WTC11 (cell line): ENCODE data around the gene ARHGAP26. TPM values are rescaled to one million over a fixed set of nuclear protein-coding genes. Genes with fewer than 3 reads are reported as not detected.

Source experiments
- ATAC-seq: fragments of 200-7000 bp; cut with Tn5 transposase; 2 replicates; pipeline ENCODE4 v1.10.0; 2021; ENCODE audit warnings: mild to moderate bottlenecking, moderate library complexity
- CTCF ChIA-PET: fragments of 300-600 bp; sonication (Branson Sonifier 250); formaldehyde crosslinking; loops from one replicate; lab custom pipeline; 2021; ENCODE audit warnings: antibody characterized with exemption; lab: Charles Lee
- POLR2A ChIA-PET: fragments of 350-600 bp; sonication (Branson Sonifier 250); formaldehyde crosslinking; loops from one replicate; lab custom pipeline; 2021; ENCODE audit warnings: antibody characterized with exemption; lab: Charles Lee
- DNase-seq: peaks from one replicate; pipeline ENCODE4 v3.0.0; 2021; ENCODE audit warnings: low spot score
- H3K27ac Mint-ChIP-seq: 2 replicates; pipeline ENCODE4 v1.8.0; 2021; ENCODE audit warnings: mixed read lengths
- H3K27me3 Mint-ChIP-seq: 2 replicates; pipeline ENCODE4 v1.8.0; 2021; ENCODE audit warnings: low read depth, mild to moderate bottlenecking, moderate library complexity, mixed read lengths
- H3K36me3 Mint-ChIP-seq: 2 replicates; pipeline ENCODE4 v1.8.0; 2021; ENCODE audit warnings: mixed read lengths
- H3K4me1 Mint-ChIP-seq: 2 replicates; pipeline ENCODE4 v1.8.0; 2022; ENCODE audit warnings: mixed read lengths
- H3K4me3 Mint-ChIP-seq: 2 replicates; pipeline ENCODE4 v1.8.0; 2021; ENCODE audit warnings: mild to moderate bottlenecking, moderate library complexity, mixed read lengths
- H3K9me3 Mint-ChIP-seq: 2 replicates; pipeline ENCODE4 v1.8.0; 2021; ENCODE audit warnings: mixed read lengths
- AR ChIP-seq: fragments of 250-450 bp; sonication (Bioruptor Pico); IDR thresholded peaks from 2 replicates; pipeline ENCODE4 v1.9.0; 2021; ENCODE audit warnings: mild to moderate bottlenecking
- E2F4 ChIP-seq: sonication (generic); formaldehyde crosslinking; IDR thresholded peaks from 2 replicates; pipeline ENCODE4 v1.8.1; 2022; ENCODE audit warnings: low read depth, mild to moderate bottlenecking, moderate library complexity, missing genetic modification reagents, borderline replicate concordance
- FOXJ3 ChIP-seq: sonication (generic); formaldehyde crosslinking; IDR thresholded peaks from 2 replicates; pipeline ENCODE4 v1.9.0; 2021; ENCODE audit warnings: missing genetic modification reagents, mild to moderate bottlenecking, borderline replicate concordance
- FOXK1 ChIP-seq: sonication (generic); formaldehyde crosslinking; IDR thresholded peaks from 2 replicates; pipeline ENCODE4 v1.8.0; 2022; ENCODE audit warnings: mild to moderate bottlenecking, moderate library complexity, missing genetic modification reagents
- IRF1 ChIP-seq: sonication (generic); formaldehyde crosslinking; IDR thresholded peaks from 2 replicates; pipeline ENCODE4 v1.8.0; 2023; ENCODE audit warnings: missing genetic modification reagents
- MXD4 ChIP-seq: fragments of 250-450 bp; sonication (Bioruptor Pico); IDR thresholded peaks from 2 replicates; pipeline ENCODE4 v1.8.0; 2021; ENCODE audit warnings: mild to moderate bottlenecking, moderate library complexity, borderline replicate concordance
- NFE2L1 ChIP-seq: sonication (generic); formaldehyde crosslinking; IDR thresholded peaks from 2 replicates; pipeline ENCODE4 v1.8.1; 2023; ENCODE audit warnings: missing genetic modification reagents
- NR2C2 ChIP-seq: sonication (generic); formaldehyde crosslinking; IDR thresholded peaks from 2 replicates; pipeline ENCODE4 v1.8.0; 2022; ENCODE audit warnings: mild to moderate bottlenecking, missing genetic modification reagents
- SP1 ChIP-seq: sonication (generic); formaldehyde crosslinking; conservative IDR thresholded peaks from 2 replicates; pipeline ENCODE4 v1.8.1; 2022; ENCODE audit warnings: missing genetic modification reagents
- TCF7 ChIP-seq: sonication (generic); formaldehyde crosslinking; IDR thresholded peaks from 2 replicates; pipeline ENCODE4 v1.8.0; 2022; ENCODE audit warnings: mild to moderate bottlenecking, low read depth, missing genetic modification reagents, moderate library complexity
- ZNF121 ChIP-seq: sonication (generic); formaldehyde crosslinking; IDR thresholded peaks from 2 replicates; pipeline ENCODE4 v1.8.0; 2023; ENCODE audit warnings: missing genetic modification reagents
- ZNF219 ChIP-seq: sonication (generic); formaldehyde crosslinking; IDR thresholded peaks from 2 replicates; pipeline ENCODE4 v1.8.0; 2023; ENCODE audit warnings: missing genetic modification reagents, mild to moderate bottlenecking, borderline replicate concordance
- ZNF396 ChIP-seq: fragments of 250-450 bp; sonication (Bioruptor Pico); IDR thresholded peaks from 2 replicates; pipeline ENCODE4 v1.8.0; 2021; ENCODE audit warnings: mild to moderate bottlenecking, moderate library complexity, borderline replicate concordance
- ZNF423 ChIP-seq: fragments of 250-450 bp; sonication (Bioruptor Pico); IDR thresholded peaks from 2 replicates; pipeline ENCODE4 v2.1.2; 2022; ENCODE audit warnings: mild to moderate bottlenecking, moderate library complexity
- total RNA-seq: library from RNA; stranded (reverse); gene quantifications from 3 replicates; pipeline ENCODE4 v1.2.3, GENCODE V29; 2021

ARHGAP26 gene
- total RNA-seq, 1 experiment from 2014 or later: 22.3 TPM

GRCh38 chr5:143128412-143129071 lies 358.4 kb downstream of the ARHGAP26 start:
- ATAC-seq (no peak), DNase-seq (no peak)
- Mint-ChIP-seq H3K36me3 (no peaks in the 10 kb centered on the region), H3K27ac (no peak overlapping the region), H3K4me3 (no peak overlapping the region), H3K4me1 (peaks cover 16% of the 10 kb centered on the region), H3K27me3 (no peaks in the 10 kb centered on the region), H3K9me3 (no peaks in the 10 kb centered on the region)
- POLR2A ChIA-PET: no interaction called here
- CTCF ChIA-PET: interaction anchor here (1.5 kb wide), 1 partner anchor 35 kb away, joined by 3 read pairs; no protein-coding TSS in a partner anchor
- no peak for TF ChIP-seq MXD4 (CRISPR knock-in tag)
- no peak for TF ChIP-seq ZNF423 (CRISPR knock-in tag)
- TF ChIP-seq ZNF396: no peak
- no peak for TF ChIP-seq IRF1
- TF ChIP-seq TCF7 (CRISPR knock-in tag): no peak
- no peak for TF ChIP-seq ZNF219 (CRISPR knock-in tag)
- no peak for TF ChIP-seq NR2C2 (CRISPR knock-in tag)
- TF ChIP-seq NFE2L1 (CRISPR knock-in tag): no peak
- no peak for TF ChIP-seq FOXJ3
- TF ChIP-seq FOXK1 (CRISPR knock-in tag): no peak
- no peak for TF ChIP-seq ZNF121 (CRISPR knock-in tag)
- TF ChIP-seq SP1 (CRISPR knock-in tag): no peak

- H3K27ac Mint-ChIP-seq: no peak overlapping the region
Measured at GRCh38 chr5:143129203-143129602, 359.0 kb downstream of the ARHGAP26 start.

More at GRCh38 chr5:143129203-143129602, 359.0 kb downstream of the ARHGAP26 start:
- ATAC-seq: no peak
- Mint-ChIP-seq H3K9me3 (no peaks in the 10 kb centered on the region), H3K4me3 (no peak overlapping the region), H3K36me3 (no peaks in the 10 kb centered on the region)
- TF ChIP-seq AR (CRISPR knock-in tag) (no peak), E2F4 (CRISPR knock-in tag) (no peak)
- TF ChIP-seq, all 79 proteins: peak for 0
- DNase-seq: no peak
- POLR2A ChIA-PET: no interaction called here
- no peaks in the 10 kb centered on the region for H3K27me3 Mint-ChIP-seq
- CTCF ChIA-PET: no interaction called here
- H3K4me1 Mint-ChIP-seq: peaks cover 16% of the 10 kb centered on the region
